Gastroesophageal sphincter (tissue), 4 donors: Measurements from ENCODE around the gene PRICKLE4. TPM values are rescaled to one million over a fixed set of nuclear protein-coding genes. Genes with fewer than 3 reads are reported as not detected.

Experiments
- ATAC-seq: fragments of 150-250 bp; one replicate; pipeline ENCODE4 v1.9.1; 2016; ENCODE audit warnings: mild to moderate bottlenecking, moderate library complexity
- H3K27ac ChIP-seq, 4 donors: fragments of 200-600 bp; sonication (generic) in 3 of 4; 1 replicate in 3 of 4; 2 replicates in 1 of 4; pipeline ENCODE4 v1.5.1; 2016 to 2019
- H3K27me3 ChIP-seq: fragments of 200-600 bp; sonication (generic); one replicate; pipeline ENCODE4 v1.5.1; 2019
- H3K36me3 ChIP-seq, 2 donors: fragments of 200-600 bp; sonication (generic); one replicate each; pipeline ENCODE4 v1.5.1; 2019; ENCODE audit warnings: control low read depth in 1 of 2
- H3K4me1 ChIP-seq, 3 donors: fragments of 200-600 bp; sonication (generic); 1 replicate in 2 of 3; 2 replicates in 1 of 3; pipeline ENCODE4 v1.5.1; 2016 to 2019; ENCODE audit warnings: control low read depth in 2 of 3
- H3K4me3 ChIP-seq, 2 donors: fragments of 200-600 bp; sonication (generic); one replicate each; pipeline ENCODE4 v1.5.1; 2019; ENCODE audit warnings: mild to moderate bottlenecking in 1 of 2, moderate library complexity in 1 of 2
- H3K9me3 ChIP-seq, 3 donors: fragments of 200-600 bp; sonication (generic); one replicate each; pipeline ENCODE4 v1.5.1; 2017 to 2019; ENCODE audit warnings: control low read depth in 2 of 3
- CTCF ChIP-seq, 4 experiments: fragments of 200-600 bp in 2 of 4; fragments of 450-650 bp in 2 of 4; sonication (generic) in 1 of 4; IDR thresholded peaks; one replicate each; pipeline ENCODE4 v1.5.1; 2017 to 2019; ENCODE audit warnings: antibody characterized with exemption in 4 of 4, mild to moderate bottlenecking in 2 of 4, moderate library complexity in 2 of 4
- EP300 ChIP-seq: sonication (generic); formaldehyde crosslinking; IDR thresholded peaks from one replicate; pipeline ENCODE4 v1.6.1; 2017; ENCODE audit warnings: antibody characterized with exemption, mild to moderate bottlenecking
- POLR2A ChIP-seq, 2 donors: fragments of 450-650 bp; IDR thresholded peaks; one replicate each; pipeline ENCODE4 v1.6.1; 2017; ENCODE audit warnings: antibody characterized with exemption in 2 of 2, mild to moderate bottlenecking in 2 of 2, moderate library complexity in 1 of 2
- POLR2AphosphoS5 ChIP-seq: sonication (generic); formaldehyde crosslinking; IDR thresholded peaks from one replicate; pipeline ENCODE4 v1.6.1; 2017; ENCODE audit warnings: antibody characterized with exemption
- WGBS, 2 donors: methylation state at CpG; one replicate each; pipeline ENCODE4 v1.1.5; 2018; ENCODE audit warnings: low coverage in 1 of 2; 5-methylcytosine and 5-hydroxymethylcytosine counted together
- total RNA-seq, 4 donors: library from RNA; depleted of rRNA; stranded (reverse); fragments of >200 nt; gene quantifications; one replicate each; pipeline ENCODE4 v1.1.0, GENCODE V29; 2016

Gene PRICKLE4
- total RNA-seq, 4 donors from 2014 or later, result 0.94 to 5.0 (median 2.3) TPM

- H3K4me1 ChIP-seq, result peaks cover 0 to 16% (median 13%) of the 10 kb centered on the region in 3 donors
- H3K4me3 ChIP-seq, result no peak overlapping the region
- WGBS, 2 donors, result 74 to 86% methylated on average over 3 to 6 of the region's 10 CpGs
- peak overlapping the region in 1 of 4 donors; percentile 35 for H3K27ac ChIP-seq
- H3K36me3 ChIP-seq, result peaks cover 0 to 45% of the 10 kb centered on the region in 2 donors
- no peaks in the 10 kb centered on the region for H3K9me3 ChIP-seq
- no peak for TF ChIP-seq POLR2AphosphoS5
- TF ChIP-seq EP300, result no peak
- no peak for TF ChIP-seq POLR2A (IDR thresholded peaks at IDR 0.05)
- no peak for TF ChIP-seq CTCF (IDR thresholded peaks at IDR 0.05)
- ATAC-seq, result peak; percentile 24
- H3K27me3 ChIP-seq, result no peaks in the 10 kb centered on the region
Observed at GRCh38 chr6:41768545-41769308, 11.9 kb upstream of the PRICKLE4 start.

- ATAC-seq, result no peak
- TF ChIP-seq EP300 (no peak), POLR2A (IDR thresholded peaks at IDR 0.05) (no peak), POLR2AphosphoS5 (no peak), CTCF (IDR thresholded peaks at IDR 0.05) (no peak)
Observed at GRCh38 chr6:41769376-41769775, 11.2 kb upstream of the PRICKLE4 start.

GRCh38 chr6:41770381-41771057 is 10.1 kb upstream of the PRICKLE4 start:
- TF ChIP-seq POLR2AphosphoS5, result no peak
- no peak for TF ChIP-seq POLR2A (IDR thresholded peaks at IDR 0.05)
- TF ChIP-seq EP300, result no peak
- TF ChIP-seq CTCF (IDR thresholded peaks at IDR 0.05), result no peak
- Histone ChIP-seq H3K27ac (no peak overlapping the region), H3K27me3 (no peaks in the 10 kb centered on the region), H3K4me3 (no peak overlapping the region), H3K9me3 (no peaks in the 10 kb centered on the region), H3K4me1 (peaks cover 0 to 16% (median 13%) of the 10 kb centered on the region in 3 donors), H3K36me3 (peaks cover 0 to 63% of the 10 kb centered on the region in 2 donors)
- WGBS, 2 donors, result 74 to 81% methylated on average over 4 of the region's 30 CpGs
- no peak for ATAC-seq

More at GRCh38 chr6:41769376-41769775, 11.2 kb upstream of the PRICKLE4 start:
- H3K36me3 ChIP-seq, result peaks cover 0 to 52% of the 10 kb centered on the region in 2 donors
- H3K4me3 ChIP-seq, result no peak overlapping the region
- no peaks in the 10 kb centered on the region for H3K27me3 ChIP-seq
- H3K9me3 ChIP-seq, result no peaks in the 10 kb centered on the region
- no CpG with 5 or more reads among the region's 8 CpGs for WGBS, 2 donors
- H3K27ac ChIP-seq, result no peak overlapping the region
- H3K4me1 ChIP-seq, result peaks cover 0 to 16% (median 13%) of the 10 kb centered on the region in 3 donors

GRCh38 chr6:41771058-41771983 is 9.3 kb upstream of the PRICKLE4 start:
- no peak for ATAC-seq
- Histone ChIP-seq H3K27ac (no peak overlapping the region), H3K36me3 (peaks cover 0 to 71% of the 10 kb centered on the region in 2 donors), H3K27me3 (no peaks in the 10 kb centered on the region), H3K4me1 (peaks cover 0 to 16% (median 13%) of the 10 kb centered on the region in 3 donors), H3K4me3 (no peak overlapping the region), H3K9me3 (no peaks in the 10 kb centered on the region)
- TF ChIP-seq CTCF (IDR thresholded peaks at IDR 0.05) (no peak), EP300 (no peak), POLR2AphosphoS5 (no peak), POLR2A (IDR thresholded peaks at IDR 0.05) (no peak)
- WGBS, 2 donors, result 64 to 83% methylated on average over 4 to 6 of the region's 29 CpGs
